ENCODE results near the gene IGFL3.

IGFL3 gene

GRCh38 chr19:46155237-46155636, 30.7 kb upstream of the IGFL3 start:
- TF ChIP-seq CTCF (IDR thresholded peaks at IDR 0.05; ENCODE audit: unreplicated experiment in 3 of 3) = no peak
- Mint-ChIP-seq H3K36me3 (ENCODE audit: low read depth) (no peaks in the 10 kb centered on the region), H3K4me3 (no peak overlapping the region), H3K27ac (no peak overlapping the region), H3K27me3 (ENCODE audit: low read depth) (peaks cover 31% of the 10 kb centered on the region), H3K4me1 (no peaks in the 10 kb centered on the region), H3K9me3 (peaks cover 3% of the 10 kb centered on the region)

GRCh38 chr19:46150606-46151005, 26.1 kb upstream of the IGFL3 start:
- no peaks in the 10 kb centered on the region for H3K36me3 Mint-ChIP-seq (ENCODE audit: low read depth)
- H3K9me3 Mint-ChIP-seq = no peaks in the 10 kb centered on the region
- TF ChIP-seq CTCF (IDR thresholded peaks at IDR 0.05; ENCODE audit: unreplicated experiment in 3 of 3) = no peak
- H3K27me3 Mint-ChIP-seq (ENCODE audit: low read depth) = peaks cover 34% of the 10 kb centered on the region
- H3K27ac Mint-ChIP-seq = no peak overlapping the region
- H3K4me1 Mint-ChIP-seq = no peaks in the 10 kb centered on the region
- H3K4me3 Mint-ChIP-seq = no peak overlapping the region

GRCh38 chr19:46147791-46148288, 23.4 kb upstream of the IGFL3 start, which contains the start of gene IGFL2:
Gene IGFL2 (plus strand): TSS chr19:46148238. CDS start chr19:46148279, 41 bp downstream.
- TF ChIP-seq CTCF (IDR thresholded peaks at IDR 0.05; ENCODE audit: unreplicated experiment in 3 of 3) = no peak
- Mint-ChIP-seq H3K4me3 (no peak within 1 kb of the TSS), H3K36me3 (ENCODE audit: low read depth) (no peaks in the 10 kb centered on the region), H3K4me1 (no peaks in the 10 kb centered on the region), H3K27me3 (ENCODE audit: low read depth) (peaks cover 27% of the 10 kb centered on the region), H3K27ac (no peak within 1 kb of the TSS), H3K9me3 (no peaks in the 10 kb centered on the region)

GRCh38 chr19:46147166-46147740, 22.8 kb upstream of the IGFL3 start:
- Mint-ChIP-seq H3K4me3 (no peak overlapping the region), H3K9me3 (no peaks in the 10 kb centered on the region), H3K36me3 (ENCODE audit: low read depth) (no peaks in the 10 kb centered on the region), H3K27me3 (ENCODE audit: low read depth) (peaks cover 27% of the 10 kb centered on the region), H3K4me1 (no peaks in the 10 kb centered on the region), H3K27ac (no peak overlapping the region)
- TF ChIP-seq CTCF (IDR thresholded peaks at IDR 0.05; ENCODE audit: unreplicated experiment in 3 of 3) = no peak

GRCh38 chr19:46144756-46145155, 20.3 kb upstream of the IGFL3 start:
- no peak overlapping the region for H3K27ac Mint-ChIP-seq

More at GRCh38 chr19:46144756-46145155, 20.3 kb upstream of the IGFL3 start:
- no peaks in the 10 kb centered on the region for H3K4me1 Mint-ChIP-seq
- no peaks in the 10 kb centered on the region for H3K36me3 Mint-ChIP-seq (ENCODE audit: low read depth)
- no peak for TF ChIP-seq CTCF (IDR thresholded peaks at IDR 0.05; ENCODE audit: unreplicated experiment in 3 of 3)
- H3K27me3 Mint-ChIP-seq (ENCODE audit: low read depth) = peaks cover 19% of the 10 kb centered on the region
- no peaks in the 10 kb centered on the region for H3K9me3 Mint-ChIP-seq
- no peak overlapping the region for H3K4me3 Mint-ChIP-seq

All from nephron (organoid).